Kidney (tissue), 14 donors: Measurements from ENCODE around the gene GPATCH2. TPM values are rescaled to one million over a fixed set of nuclear protein-coding genes. Genes with fewer than 3 reads are reported as not detected.

Source experiments
- DNase-seq, 5 donors: peaks; one replicate each; pipeline ENCODE4 v3.0.0-alpha.2; 2013 to 2020
- FAIRE-seq: peaks from 2 replicates; lab custom pipeline; 2012; peaks lifted over from hg19 to GRCh38; lab: Jason Lieb, UNC
- H3K27ac ChIP-seq, 2 donors: one replicate each; pipeline ENCODE4 v1.7.0; 2013; ENCODE audit warnings: low read depth in 2 of 2, low read length in 2 of 2, inconsistent platforms in 1 of 2
- H3K27me3 ChIP-seq: one replicate; pipeline ENCODE4 v1.7.1; 2013; ENCODE audit warnings: low read length, inconsistent platforms; ENCODE audit not compliant: control insufficient read depth, insufficient read depth
- H3K36me3 ChIP-seq, 3 donors: one replicate each; pipeline versions ENCODE4 v1.7.0 to v1.7.1; 2013; ENCODE audit warnings: low read length in 3 of 3, control low read depth in 1 of 3, inconsistent platforms in 1 of 3; ENCODE audit not compliant: insufficient read depth in 3 of 3, control insufficient read depth in 2 of 3
- H3K4me1 ChIP-seq, 3 donors: one replicate each; pipeline versions ENCODE4 v1.7.0 to v1.7.1; 2013; ENCODE audit warnings: low read length in 3 of 3, inconsistent platforms in 1 of 3, low read depth in 1 of 3; ENCODE audit not compliant: control insufficient read depth in 2 of 3, insufficient read depth in 2 of 3
- H3K4me3 ChIP-seq, 3 donors: one replicate each; pipeline versions ENCODE4 v1.7.0 to v1.8.1; 2013; ENCODE audit warnings: low read length in 3 of 3, control low read depth in 1 of 3, inconsistent platforms in 1 of 3
- H3K9ac ChIP-seq, 3 donors: one replicate each; pipeline versions ENCODE4 v1.7.0 to v1.7.1; 2013; ENCODE audit warnings: low read length in 3 of 3, control low read depth in 1 of 3, inconsistent platforms in 1 of 3
- H3K9me3 ChIP-seq, 3 donors: one replicate each; pipeline versions ENCODE4 v1.7.0 to v1.7.1; 2013; ENCODE audit warnings: low read length in 3 of 3, control low read depth in 1 of 3, inconsistent platforms in 1 of 3; ENCODE audit not compliant: control insufficient read depth in 2 of 3, insufficient read depth in 1 of 3
- intact Hi-C: fragments of 100-400 bp; cut with DNase I; formaldehyde crosslinking; loops from one replicate; pipeline ENCODE4 v1.11.1; 2022
- polyA plus RNA-seq: library from polyadenylated mRNA; stranded (reverse); fragments of 350-450 nt; fragmentation: Illumina TruSeq; extraction: RNeasy Lipid Tissue Mini Kit (QIAGEN cat#74804); gene quantifications from one replicate; pipeline ENCODE4 v1.2.3, GENCODE V29; 2014; ENCODE audit warnings: low read depth, low replicate concordance; ENCODE audit not compliant: insufficient read depth
- total RNA-seq: library from RNA; stranded (reverse); fragmentation: NEBNext Ultra II Directional; extraction: Animal tissue kit (Norgen Biotek cat#: 25700); gene quantifications from one replicate; pipeline ENCODE4 v1.2.1, GENCODE V29; 2021
- TF ChIP-seq, protein P1 (sequence below): IDR thresholded peaks from 3 replicates; pipeline ENCODE4 v1.5.1; 2012; ENCODE audit warnings: mild to moderate bottlenecking, moderate library complexity, borderline replicate concordance; ENCODE audit not compliant: insufficient read depth; ENCODE audit errors: extremely low read depth
- donor health status: control.
- donor health status: control.
- donor health status: control.
- donor health status: control.
- donor health status: control.
- donor health status: DM: yes; HTN: yes; CAD: no.
- donor health status: Normal renal cell carcinoma (clear cell type).

The GPATCH2 gene
- total and polyA plus RNA-seq, 2 donors from 2014 or later, result 3.9 to 18.7 TPM

DNA sequence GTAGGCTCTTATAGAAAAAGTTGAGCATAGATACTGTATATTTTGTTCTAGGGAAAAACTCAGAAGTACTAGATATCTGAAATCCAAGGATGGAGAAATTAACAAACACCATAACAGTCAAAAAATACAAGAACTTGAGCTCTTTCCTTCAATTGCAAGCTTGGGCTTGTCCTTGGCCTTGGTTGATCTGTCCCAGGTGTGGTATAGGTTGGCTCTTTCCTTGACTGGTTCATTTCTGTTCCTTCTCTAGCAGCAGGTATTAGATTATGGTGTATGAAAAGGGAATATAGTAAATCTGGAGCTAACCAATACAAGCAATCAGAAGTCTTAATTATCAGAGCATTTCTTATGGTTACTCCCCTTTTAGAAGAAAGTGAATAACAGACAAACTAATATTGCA, 198.6 kb downstream of the GPATCH2 start:
- DNase-seq (no peak), FAIRE-seq (no peak)
- intact Hi-C loops, result no loop called here
- H3K27ac ChIP-seq, result no peak overlapping the region
- H3K9me3 ChIP-seq, result no peaks in the 10 kb centered on the region
- H3K4me1 ChIP-seq, result no peaks in the 10 kb centered on the region
- no peak overlapping the region for H3K9ac ChIP-seq
- no peaks in the 10 kb centered on the region for H3K27me3 ChIP-seq
- no peak overlapping the region for H3K4me3 ChIP-seq
- TF ChIP-seq, protein P1, sequence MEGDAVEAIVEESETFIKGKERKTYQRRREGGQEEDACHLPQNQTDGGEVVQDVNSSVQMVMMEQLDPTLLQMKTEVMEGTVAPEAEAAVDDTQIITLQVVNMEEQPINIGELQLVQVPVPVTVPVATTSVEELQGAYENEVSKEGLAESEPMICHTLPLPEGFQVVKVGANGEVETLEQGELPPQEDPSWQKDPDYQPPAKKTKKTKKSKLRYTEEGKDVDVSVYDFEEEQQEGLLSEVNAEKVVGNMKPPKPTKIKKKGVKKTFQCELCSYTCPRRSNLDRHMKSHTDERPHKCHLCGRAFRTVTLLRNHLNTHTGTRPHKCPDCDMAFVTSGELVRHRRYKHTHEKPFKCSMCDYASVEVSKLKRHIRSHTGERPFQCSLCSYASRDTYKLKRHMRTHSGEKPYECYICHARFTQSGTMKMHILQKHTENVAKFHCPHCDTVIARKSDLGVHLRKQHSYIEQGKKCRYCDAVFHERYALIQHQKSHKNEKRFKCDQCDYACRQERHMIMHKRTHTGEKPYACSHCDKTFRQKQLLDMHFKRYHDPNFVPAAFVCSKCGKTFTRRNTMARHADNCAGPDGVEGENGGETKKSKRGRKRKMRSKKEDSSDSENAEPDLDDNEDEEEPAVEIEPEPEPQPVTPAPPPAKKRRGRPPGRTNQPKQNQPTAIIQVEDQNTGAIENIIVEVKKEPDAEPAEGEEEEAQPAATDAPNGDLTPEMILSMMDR, result no peak
- peaks cover 0 to 3% (median 0%) of the 10 kb centered on the region in 3 donors for H3K36me3 ChIP-seq

DNA sequence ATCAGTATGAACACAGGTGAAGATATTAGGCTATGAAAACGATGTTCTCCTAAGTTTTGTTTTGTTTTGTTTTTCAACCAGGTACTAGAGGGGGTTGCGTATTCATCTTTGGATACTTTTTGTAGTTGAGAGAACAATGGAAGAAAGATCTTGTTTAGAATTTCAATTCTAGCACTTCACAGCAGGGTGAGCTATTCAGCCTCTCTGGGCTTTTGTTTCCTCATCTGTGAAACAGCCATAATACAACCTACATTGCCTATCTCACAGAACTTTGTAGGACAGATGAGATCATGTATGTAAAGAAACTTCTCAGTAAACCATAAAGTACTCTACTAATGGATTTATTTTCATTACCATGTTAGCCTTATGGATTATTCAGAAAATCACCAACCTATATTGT, 199.5 kb downstream of the GPATCH2 start:
- Histone ChIP-seq H3K4me3 (no peak overlapping the region), H3K27me3 (no peaks in the 10 kb centered on the region), H3K36me3 (peaks cover 0 to 2% (median 0%) of the 10 kb centered on the region in 3 donors), H3K9ac (no peak overlapping the region), H3K27ac (no peak overlapping the region), H3K4me1 (no peaks in the 10 kb centered on the region), H3K9me3 (no peaks in the 10 kb centered on the region)
- FAIRE-seq (no peak), DNase-seq (no peak)
- TF ChIP-seq, protein P1, result no peak
- intact Hi-C loops, result no loop called here

DNA sequence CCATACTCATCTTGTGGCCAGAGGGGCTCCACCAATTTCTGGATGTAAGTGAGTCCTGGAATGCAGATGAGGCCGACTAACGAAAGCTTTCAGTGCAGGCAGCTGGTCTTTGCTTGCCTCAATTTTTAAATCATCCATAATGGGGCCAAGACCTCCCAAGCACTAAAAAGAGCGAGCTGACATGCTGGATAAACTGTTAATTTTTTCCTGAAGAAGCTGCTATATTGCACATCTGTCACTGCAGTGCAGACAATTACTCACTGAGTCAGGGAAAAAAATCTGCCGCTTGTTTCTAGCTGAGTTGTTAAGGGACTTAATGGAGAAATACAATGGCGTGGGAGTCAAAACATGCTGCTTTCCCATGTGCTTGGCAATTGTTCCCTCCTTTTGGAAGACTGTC, 205.5 kb downstream of the GPATCH2 start:
- peak in 2 of 5 donors; percentile 51 to 68 for DNase-seq
- TF ChIP-seq, protein P1, result no peak
- no peaks in the 10 kb centered on the region for H3K27me3 ChIP-seq
- no peak overlapping the region for H3K27ac ChIP-seq
- no peak overlapping the region for H3K4me3 ChIP-seq
- no peaks in the 10 kb centered on the region for H3K9me3 ChIP-seq
- no peak for FAIRE-seq
- H3K4me1 ChIP-seq, result no peaks in the 10 kb centered on the region
- intact Hi-C loops, result no loop called here
- H3K36me3 ChIP-seq, result no peaks in the 10 kb centered on the region
- H3K9ac ChIP-seq, result no peak overlapping the region

DNA sequence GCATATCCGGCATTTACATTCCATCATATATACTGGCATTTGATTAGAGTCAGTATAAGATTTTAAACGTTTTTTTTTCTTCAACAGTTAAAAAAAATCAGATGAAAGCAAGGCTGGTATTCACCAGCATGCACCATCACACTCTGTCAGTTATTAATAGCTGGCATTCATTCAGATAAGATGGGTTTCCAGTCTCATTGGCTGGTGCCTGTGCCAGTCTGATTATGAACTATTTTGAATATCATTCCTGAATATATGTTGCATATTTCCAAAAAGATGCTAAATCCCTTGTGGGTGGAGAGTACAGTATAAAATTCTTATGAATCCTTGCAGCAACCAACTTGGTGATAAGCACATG, 211.7 kb downstream of the GPATCH2 start:
- DNase-seq (no peak), FAIRE-seq (no peak)
- Histone ChIP-seq H3K4me1 (no peaks in the 10 kb centered on the region), H3K9ac (no peak overlapping the region), H3K27me3 (no peaks in the 10 kb centered on the region), H3K27ac (no peak overlapping the region), H3K36me3 (no peaks in the 10 kb centered on the region), H3K9me3 (no peaks in the 10 kb centered on the region), H3K4me3 (no peak overlapping the region)
- intact Hi-C loops, result no loop called here
- TF ChIP-seq, protein P1, result no peak
